IMR-90 (cell line): Measurements from ENCODE around the gene EFS. TPM values are rescaled to one million over a fixed set of nuclear protein-coding genes. Genes with fewer than 3 reads are reported as not detected.

Source experiments
- ATAC-seq: fragments of 200-7000 bp; cut with Tn5 transposase; 2 replicates; pipeline ENCODE4 v1.9.1; 2020; ENCODE audit warnings: low read depth, mild to moderate bottlenecking, moderate library complexity
- BruUV-seq: library from RNA; stranded (reverse); fragments of 400-500 nt; replicated peaks from 2 replicates; lab custom pipeline; 2021; lab: Mats Ljungman, UMichigan
- CTCF ChIA-PET: fragments of 300-600 bp; formaldehyde crosslinking; extraction: SDS; loops from one replicate; lab custom pipeline; 2021; ENCODE audit warnings: antibody characterized with exemption; lab: Yijun Ruan, JAX
- POLR2A ChIA-PET: fragments of 300-600 bp; sonication (Branson Sonifier 250); formaldehyde crosslinking; loops from one replicate; lab custom pipeline; 2022; ENCODE audit warnings: antibody characterized with exemption; ENCODE audit not compliant: unreplicated experiment; lab: Charles Lee
- DNase-seq: peaks from one replicate; pipeline ENCODE4 v3.0.0; 2013
- H2AFZ ChIP-seq: replicated peaks from 2 replicates; pipeline ENCODE3; 2013; ENCODE audit warnings: low read length, mild to moderate bottlenecking; ENCODE audit not compliant: poor library complexity
- H2AK5ac ChIP-seq: 2 replicates; pipeline ENCODE4 v1.6.1; 2013; ENCODE audit warnings: low read depth, low read length, inconsistent platforms
- H2AK9ac ChIP-seq: replicated peaks from 2 replicates; pipeline ENCODE3; 2013; ENCODE audit warnings: mild to moderate bottlenecking, low read depth, low read length, moderate library complexity; ENCODE audit not compliant: poor library complexity
- H2BK120ac ChIP-seq: 2 replicates; pipeline ENCODE4 v1.6.1; 2013; ENCODE audit warnings: low read depth, low read length, inconsistent platforms
- H2BK15ac ChIP-seq: 3 replicates; pipeline ENCODE4 v1.6.1; 2013; ENCODE audit warnings: low read depth, low read length, inconsistent platforms
- H2BK20ac ChIP-seq: 2 replicates; pipeline ENCODE4 v1.6.1; 2013; ENCODE audit warnings: low read depth, mild to moderate bottlenecking, inconsistent platforms, low read length, moderate library complexity
- H2BK5ac ChIP-seq: 2 replicates; pipeline ENCODE4 v1.6.1; 2013; ENCODE audit warnings: mild to moderate bottlenecking, low read depth, low read length, inconsistent platforms; ENCODE audit not compliant: poor library complexity, severe bottlenecking
- H3K14ac ChIP-seq: replicated peaks from 2 replicates; pipeline ENCODE4 v1.6.1; 2013; ENCODE audit warnings: low read depth, low read length, inconsistent platforms
- H3K18ac ChIP-seq: 2 replicates; pipeline ENCODE4 v1.6.1; 2013; ENCODE audit warnings: low read depth, low read length, control low read depth
- H3K23ac ChIP-seq: 2 replicates; pipeline ENCODE4 v1.6.1; 2013; ENCODE audit warnings: low read depth, low read length, inconsistent platforms
- H3K27ac ChIP-seq: 2 replicates; pipeline ENCODE4 v1.5.1; 2013; ENCODE audit warnings: mild to moderate bottlenecking, control low read depth, low read length; ENCODE audit not compliant: insufficient read depth
- H3K27me3 ChIP-seq: 2 replicates; pipeline ENCODE4 v1.6.1; 2013; ENCODE audit warnings: low read length; ENCODE audit not compliant: control insufficient read depth, insufficient read depth
- H3K36me3 ChIP-seq: 2 replicates; pipeline ENCODE4 v1.6.1; 2013; ENCODE audit warnings: low read length, mixed read lengths; ENCODE audit not compliant: control insufficient read depth, insufficient read depth
- H3K4ac ChIP-seq: 2 replicates; pipeline ENCODE4 v1.6.1; 2013; ENCODE audit warnings: low read depth, low read length, inconsistent platforms
- H3K4me1 ChIP-seq: 2 replicates; pipeline ENCODE4 v1.6.1; 2013; ENCODE audit warnings: low read length, mixed read lengths; ENCODE audit not compliant: control insufficient read depth, insufficient read depth
- H3K4me2 ChIP-seq: 2 replicates; pipeline ENCODE4 v1.6.1; 2013; ENCODE audit warnings: low read depth, mild to moderate bottlenecking, control low read depth, low read length, moderate library complexity
- H3K4me3 ChIP-seq: 2 replicates; pipeline ENCODE4 v1.5.1; 2013; ENCODE audit warnings: low read depth, mild to moderate bottlenecking, control low read depth, low read length, moderate library complexity; ENCODE audit not compliant: insufficient read depth
- H3K56ac ChIP-seq: 2 replicates; pipeline ENCODE4 v1.6.1; 2013; ENCODE audit warnings: low read length, inconsistent platforms; ENCODE audit not compliant: insufficient read depth; ENCODE audit errors: extremely low read depth
- H3K79me1 ChIP-seq, 2 experiments: 2 replicates each; pipeline ENCODE4 v1.6.1; 2013; ENCODE audit warnings: low read length in 2 of 2, inconsistent platforms in 1 of 2, low read depth in 1 of 2
- H3K9ac ChIP-seq: 2 replicates; pipeline ENCODE4 v1.6.1; 2013; ENCODE audit warnings: low read depth, low read length, control low read depth
- H3K9me1 ChIP-seq: 2 replicates; pipeline ENCODE4 v1.6.1; 2013; ENCODE audit warnings: low read length, inconsistent platforms; ENCODE audit not compliant: insufficient read depth
- H3K9me3 ChIP-seq: 2 replicates; pipeline ENCODE4 v1.6.1; 2013; ENCODE audit warnings: low read length; ENCODE audit not compliant: control insufficient read depth, insufficient read depth
- H4K20me1 ChIP-seq: 2 replicates; pipeline ENCODE4 v1.6.1; 2013; ENCODE audit warnings: low read length, inconsistent platforms; ENCODE audit not compliant: insufficient read depth
- H4K5ac ChIP-seq: 2 replicates; pipeline ENCODE4 v1.6.1; 2013; ENCODE audit warnings: mild to moderate bottlenecking, low read depth, low read length, control low read depth
- H4K8ac ChIP-seq, 2 experiments: 2 replicates each; pipeline ENCODE4 v1.6.1; 2013; ENCODE audit warnings: low read depth in 2 of 2, low read length in 2 of 2, control low read depth in 1 of 2, inconsistent platforms in 1 of 2
- H4K91ac ChIP-seq: 2 replicates; pipeline ENCODE4 v1.6.1; 2013; ENCODE audit warnings: low read depth, low read length, inconsistent platforms; ENCODE audit not compliant: insufficient read depth
- MXI1 ChIP-seq: IDR thresholded peaks from 2 replicates; pipeline ENCODE4 v1.6.1; 2012; ENCODE audit warnings: low read depth, mild to moderate bottlenecking, low read length, moderate library complexity, borderline replicate concordance
- NFE2L2 ChIP-seq: fragments of 150-350 bp; IDR thresholded peaks from 2 replicates; pipeline ENCODE4 v1.6.1; 2016; ENCODE audit warnings: low read depth, mild to moderate bottlenecking, low read length
- RCOR1 ChIP-seq: IDR thresholded peaks from 2 replicates; pipeline ENCODE4 v1.6.1; 2012; ENCODE audit warnings: mild to moderate bottlenecking, low read length, improper control_type of control experiment; ENCODE audit not compliant: insufficient replicate concordance
- SMC3 ChIP-seq: fragments of 150-350 bp; IDR thresholded peaks from 2 replicates; pipeline ENCODE4 v1.6.1; 2016; ENCODE audit warnings: low read depth, mild to moderate bottlenecking, antibody characterized with exemption, low read length, moderate library complexity
- WGBS, 2 experiments: methylation state at CpG; one replicate each; pipeline versions ENCODE4 v1.1.5 to v1.1.7; 2013; ENCODE audit warnings: missing lambda C conversion rate in 2 of 2; ENCODE audit not compliant: insufficient read length in 1 of 2; ENCODE audit errors: extremely low coverage in 2 of 2; 5-methylcytosine and 5-hydroxymethylcytosine counted together
- dilution Hi-C: fragments of 300-500 bp; cut with HindIII; formaldehyde crosslinking; loops from one replicate; pipeline ENCODE4 v1.14.3; 2018; ENCODE audit warnings: low sequenced_read_pairs; ENCODE audit not compliant: unreplicated experiment
- in situ Hi-C: fragments of 300-500 bp; cut with MboI; formaldehyde crosslinking; loops from 3 replicates; pipeline ENCODE4 v1.14.3; 2019; ENCODE audit warnings: low sequenced_read_pairs, inconsistent platforms, mixed read lengths
- intact Hi-C: fragments of 100-400 bp; cut with micrococcal nuclease; formaldehyde crosslinking; loops from 2 replicates; pipeline ENCODE4 v1.10.0; 2022
- polyA plus RNA-seq, 3 experiments: library from polyadenylated mRNA; depleted of rRNA; stranded (reverse); fragments of >200 nt; gene quantifications; 2 replicates each; pipeline ENCODE4 v1.2.3, GENCODE V29; 2012; ENCODE audit warnings: low replicate concordance in 1 of 3
- total RNA-seq: library from RNA; depleted of rRNA; stranded (reverse); fragments of >200 nt; gene quantifications from 2 replicates; pipeline ENCODE4 v1.2.3, GENCODE V29; 2012

Gene EFS
- total and polyA plus RNA-seq, 2 of the 4 experiments (the other 2 are of a cell fraction) = 2.2 to 11.6 TPM

- no TSS peak for BruUV-seq
- H3K27ac ChIP-seq = no peak overlapping the region
- H2AK5ac ChIP-seq = no peak overlapping the region
- no peak overlapping the region for H3K18ac ChIP-seq
- no peaks in the 10 kb centered on the region for H3K9me3 ChIP-seq
- H3K9ac ChIP-seq = no peak overlapping the region
- H3K4ac ChIP-seq = no peak overlapping the region
- intact Hi-C loops (no loop called here), in situ Hi-C loops (no loop called here), dilution Hi-C loops (no loop called here)
- H4K20me1 ChIP-seq = peaks cover 12% of the 10 kb centered on the region; the same call in 1 of the 2 replicates
- H3K56ac ChIP-seq = no peak overlapping the region
- H3K36me3 ChIP-seq = peaks cover 36% of the 10 kb centered on the region
- H2BK5ac ChIP-seq = no peak overlapping the region
- 90% methylated on average over 2 of the region's 8 CpGs; no CpG with 5 or more reads in 1 of the 2 experiments for WGBS, 2 experiments
- H3K4me2 ChIP-seq = no peak overlapping the region
- H3K27me3 ChIP-seq = no peaks in the 10 kb centered on the region
- H2BK20ac ChIP-seq = no peak overlapping the region
- no peak overlapping the region for H2BK120ac ChIP-seq
- no peak overlapping the region for H3K14ac ChIP-seq
- no peak for TF ChIP-seq SMC3
- TF ChIP-seq NFE2L2 = no peak
- no peak for TF ChIP-seq RCOR1
- TF ChIP-seq MXI1 = no peak
- peaks cover 2% of the 10 kb centered on the region for H3K4me1 ChIP-seq
- no peak overlapping the region for H2AK9ac ChIP-seq
- no peak overlapping the region for H4K5ac ChIP-seq
- H3K23ac ChIP-seq = no peak overlapping the region
- H3K79me1 ChIP-seq = peaks cover 4 to 15% of the 10 kb centered on the region in 2 experiments; a peak in 2 of 4 replicates
- no peak overlapping the region for H3K4me3 ChIP-seq
- POLR2A ChIA-PET = no interaction called here
- H2BK15ac ChIP-seq = no peak overlapping the region
- no peak for ATAC-seq
- CTCF ChIA-PET = interaction anchor here (1.2 kb wide), 1 partner anchor 23 kb away, joined by 3 read pairs; no protein-coding TSS in a partner anchor
- no peak overlapping the region for H4K91ac ChIP-seq
- H2AFZ ChIP-seq = no peak overlapping the region
- H3K9me1 ChIP-seq = peaks cover 6% of the 10 kb centered on the region; the same call in 1 of the 2 replicates
- no peak for DNase-seq
- H4K8ac ChIP-seq = no peak overlapping the region
Measured at GRCh38 chr14:23357261-23357660, 7.7 kb downstream of the EFS start.
